ENCODE results near the gene CHMP1A.
"Not testable (repeated sequence)": the region's sequence is repeated elsewhere in the genome, so short reads cannot be mapped to it uniquely, and the experiment has no call there.

The CHMP1A gene

GRCh38 chr16:89657442-89658220 lies at the start of gene CHMP1A, which contains the start of gene SPATA33:
TSS of gene CHMP1A (minus strand) at chr16:89657708. CDS start at chr16:89657588, 120 bp downstream.
TSS of gene SPATA33 (plus strand) at chr16:89657836. CDS start at chr16:89657912, 76 bp downstream.
- peak; percentile 95 for DNase-seq

GRCh38 chr16:89706518-89707260 lies 49.2 kb upstream of the CHMP1A start:
- no peak for DNase-seq

GRCh38 chr16:89705006-89705405 lies 47.5 kb upstream of the CHMP1A start:
- no peak for DNase-seq

- no peak for DNase-seq
Observed at GRCh38 chr16:89704281-89704680, 46.8 kb upstream of the CHMP1A start.

GRCh38 chr16:89701425-89702406 lies 44.2 kb upstream of the CHMP1A start, which contains the start of gene SPATA2L:
TSS of gene SPATA2L (minus strand) at chr16:89701705. CDS start at chr16:89701232, 473 bp downstream.
- DNase-seq = peak; percentile 98

- DNase-seq = peak; percentile 50
Observed at GRCh38 chr16:89700649-89701424, 43.3 kb upstream of the CHMP1A start.

GRCh38 chr16:89700100-89700648 lies 42.7 kb upstream of the CHMP1A start:
- peak; percentile 97 for DNase-seq

- not testable (repeated sequence) for DNase-seq
Observed at GRCh38 chr16:89699629-89700099, 42.2 kb upstream of the CHMP1A start.

GRCh38 chr16:89698717-89699116 lies 41.2 kb upstream of the CHMP1A start:
- not testable (repeated sequence) for DNase-seq

- no peak for DNase-seq
Observed at GRCh38 chr16:89697616-89698331, 40.3 kb upstream of the CHMP1A start.

- no peak for DNase-seq
Observed at GRCh38 chr16:89697161-89697615, 39.7 kb upstream of the CHMP1A start.

GRCh38 chr16:89696670-89697128 lies 39.2 kb upstream of the CHMP1A start:
- peak; percentile 52 for DNase-seq

- DNase-seq = no peak
Observed at GRCh38 chr16:89695875-89696669, 38.6 kb upstream of the CHMP1A start.

- DNase-seq = no peak
Observed at GRCh38 chr16:89695086-89695874, 37.8 kb upstream of the CHMP1A start.

- not testable (repeated sequence) for DNase-seq
Observed at GRCh38 chr16:89694784-89695085, 37.2 kb upstream of the CHMP1A start.

- DNase-seq = no peak
Observed at GRCh38 chr16:89693931-89694783, 36.6 kb upstream of the CHMP1A start.

- no peak for DNase-seq
Observed at GRCh38 chr16:89693289-89693731, 35.8 kb upstream of the CHMP1A start.
